Measurements from ENCODE around the gene HIPK3. TPM values are rescaled to one million over a fixed set of nuclear protein-coding genes. Genes with fewer than 3 reads are reported as not detected.

HIPK3 gene
- total and polyA plus RNA-seq, 2 donors (not counting 3 experiments of a cell fraction or from before 2014, with no cell fraction given) = 13.3 to 36.1 TPM

- POLR2A ChIA-PET = no interaction called here
- intact Hi-C loops (cut with micrococcal nuclease) (loop anchor here (1.0 to 5.0 kb wide), 5 partner anchors 71 to 479 kb away; partner anchors contain the start of genes CD59 and CSTF3), dilution Hi-C loops (cut with MboI; ENCODE audit: extremely low pct_ligation_motif_present, low sequenced_read_pairs) (no loop called here)
- peak overlapping the region; percentile 99 for H3K9ac ChIP-seq (replicated peaks; ENCODE audit: extremely low read depth, insufficient read depth, low read length)
- H3K9me3 ChIP-seq (replicated peaks; ENCODE audit: control insufficient read depth, insufficient read depth, low read length) = no peaks in the 10 kb centered on the region
- H3K79me2 ChIP-seq (ENCODE audit: control insufficient read depth, insufficient read depth, low read length) = peaks cover 54% of the 10 kb centered on the region
- H3K4me3 ChIP-seq (replicated peaks in 1 of 3; ENCODE audit: insufficient read depth in 1 of 3, low read depth in 1 of 3, low read length in 3 of 3) = peak overlapping the region; percentile 59 to 93 (median 88)
- BruUV-seq (replicated peaks) = no TSS peak
- H3K9me1 ChIP-seq (replicated peaks; ENCODE audit: control insufficient read depth, extremely low read depth, insufficient read depth, low read length) = no peaks in the 10 kb centered on the region
- peak; percentile 26 for FAIRE-seq
- H3K27ac ChIP-seq (ENCODE audit: insufficient read depth, low read depth, low read length) = peak overlapping the region; percentile 98
- CTCF ChIA-PET = interaction anchor here (0.6 kb wide), 1 partner anchor 92 kb away, joined by 3 read pairs; no protein-coding TSS in a partner anchor
- DNase-seq (ENCODE audit: low read depth, low spot score) = peak; percentile 82
- H3K36me3 ChIP-seq (ENCODE audit: control insufficient read depth in 2 of 2, extremely low read depth in 1 of 2, insufficient read depth in 2 of 2, low read length in 2 of 2) = no peaks in the 10 kb centered on the region
- H4K20me1 ChIP-seq (replicated peaks; ENCODE audit: control insufficient read depth, extremely low read depth, insufficient read depth, low read length) = peaks cover 2% of the 10 kb centered on the region
- H3K27me3 ChIP-seq (ENCODE audit: control insufficient read depth in 2 of 2, insufficient read depth in 2 of 2, low read length in 2 of 2) = no peaks in the 10 kb centered on the region
- no peak for TF ChIP-seq MYC (IDR thresholded peaks at IDR 0.05; ENCODE audit: low read depth, low read length)
- peak; percentile 7 to 29 for TF ChIP-seq CTCF (IDR thresholded peaks at IDR 0.05; ENCODE audit: extremely low read depth in 1 of 2, insufficient read depth in 1 of 2, low read depth in 1 of 2, low read length in 2 of 2)
- TF ChIP-seq POLR2AphosphoS5 (IDR thresholded peaks at IDR 0.05; ENCODE audit: insufficient read depth, low read depth, low read length) = peak; percentile 76
- H3K4me1 ChIP-seq (ENCODE audit: control insufficient read depth, extremely low read depth, insufficient read depth, low read length) = peaks cover 18% of the 10 kb centered on the region
- H3K4me2 ChIP-seq (ENCODE audit: insufficient read depth, low read length) = peak overlapping the region; percentile 83
- peak overlapping the region; percentile 86 for H2AFZ ChIP-seq (ENCODE audit: low read depth, low read length)
These were observed 883 bp downstream of the HIPK3 start for GRCh38 chr11:33257897-33258630.
